Stimulated activated naive B cell treated with anti-CD40 and anti-IgM and Interleukin-4, amounts not matched to agents 10 μg/mL and 1 μg/mL and 100 μg/mL, for 72 hours (primary cell): Measurements from ENCODE around the gene TNFAIP8L3.
A peak's percentile ranks its signal among the peaks of the same experiment; 100 is the strongest.

Source experiments
- ATAC-seq, 2 donors: fragments of 150-1000 bp; cut with Tn5 transposase; replicated peaks; 2 replicates each; pipeline ENCODE4 v1.10.0; 2021; ENCODE audit warnings: moderate library complexity in 1 of 2
- DNase-seq: peaks from one replicate; pipeline ENCODE4 v3.0.0; 2021
- H3K27ac Mint-ChIP-seq: one replicate; pipeline ENCODE4 v1.8.0; 2022; ENCODE audit warnings: mild to moderate bottlenecking, mixed read lengths
- H3K27me3 Mint-ChIP-seq, 2 donors: one replicate each; pipeline ENCODE4 v1.8.0; 2022; ENCODE audit warnings: mixed read lengths in 2 of 2
- H3K36me3 Mint-ChIP-seq, 2 donors: one replicate each; pipeline ENCODE4 v1.8.0; 2022; ENCODE audit warnings: mixed read lengths in 2 of 2, mild to moderate bottlenecking in 1 of 2
- H3K4me1 Mint-ChIP-seq, 2 donors: one replicate each; pipeline ENCODE4 v1.8.0; 2022; ENCODE audit warnings: mixed read lengths in 2 of 2, mild to moderate bottlenecking in 1 of 2
- H3K4me3 Mint-ChIP-seq, 2 donors: one replicate each; pipeline ENCODE4 v1.8.0; 2022; ENCODE audit warnings: mild to moderate bottlenecking in 2 of 2, mixed read lengths in 2 of 2, moderate library complexity in 1 of 2
- H3K9me3 Mint-ChIP-seq, 2 donors: one replicate each; pipeline ENCODE4 v1.8.0; 2022; ENCODE audit warnings: mixed read lengths in 2 of 2, mild to moderate bottlenecking in 1 of 2

The TNFAIP8L3 gene

DNA sequence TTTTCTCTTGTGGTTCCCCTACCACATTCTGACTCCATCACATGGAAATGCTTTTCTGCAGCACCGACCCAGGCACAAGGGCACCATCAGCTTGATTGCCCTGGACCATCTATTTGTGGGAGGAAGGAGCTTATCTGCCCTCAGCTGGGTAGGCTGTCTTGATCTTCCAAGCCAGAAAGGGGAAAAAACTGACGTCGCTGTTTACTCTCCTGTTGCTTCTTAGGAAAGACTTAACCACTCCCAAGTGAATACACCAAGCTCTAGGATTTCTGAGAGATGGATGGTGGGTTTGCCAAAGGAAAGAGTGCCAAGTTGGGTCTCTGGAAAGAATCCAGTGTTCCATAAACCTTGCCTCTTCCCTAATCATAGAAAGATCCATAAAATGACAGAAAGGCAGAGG lies 4.0 kb downstream of the TNFAIP8L3 start:
- Mint-ChIP-seq H3K9me3 (no peaks in the 10 kb centered on the region), H3K27me3 (peaks cover 62 to 75% of the 10 kb centered on the region in 2 donors), H3K36me3 (no peaks in the 10 kb centered on the region), H3K27ac (no peak overlapping the region), H3K4me3 (no peak overlapping the region), H3K4me1 (peaks cover 6 to 17% of the 10 kb centered on the region in 2 donors)
- no peak for ATAC-seq
- DNase-seq: no peak

DNA sequence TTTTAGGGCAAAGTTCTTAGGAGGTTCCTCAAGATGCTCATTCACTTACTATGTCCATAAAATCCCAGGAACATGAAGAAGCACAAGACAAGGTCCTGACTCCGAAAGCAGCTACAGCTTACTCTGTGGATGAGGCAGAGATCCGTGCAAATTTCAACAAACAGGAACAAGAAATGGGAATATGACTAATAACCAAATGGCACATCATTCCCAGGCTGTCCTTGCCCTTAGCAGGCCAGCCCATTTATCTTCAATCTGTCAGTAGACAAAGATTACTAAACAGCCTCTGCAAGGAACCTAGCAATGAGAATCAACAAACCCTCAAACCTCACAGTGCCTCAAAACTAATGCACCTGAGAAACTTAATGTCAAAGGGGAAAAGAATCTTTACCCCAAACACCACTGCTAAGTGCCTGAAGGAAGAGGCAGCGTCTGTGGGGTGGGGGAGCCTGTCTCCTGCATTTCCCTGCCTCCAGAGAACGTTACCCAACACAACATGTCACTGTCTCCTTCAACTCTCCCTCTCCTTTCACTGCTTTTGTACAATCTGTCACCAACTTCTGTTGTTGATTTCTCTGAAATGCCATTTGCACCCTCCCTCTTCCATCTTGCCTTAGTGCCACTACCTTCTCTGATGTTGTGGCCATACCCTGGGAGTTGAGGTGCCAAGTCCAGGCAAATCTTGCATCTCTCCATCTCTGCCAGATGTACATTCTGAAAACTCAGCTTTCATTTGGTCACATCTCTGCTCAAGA lies 4.8 kb downstream of the TNFAIP8L3 start:
- no peak for ATAC-seq
- H3K4me1 Mint-ChIP-seq: peaks cover 4 to 13% of the 10 kb centered on the region in 2 donors
- H3K27me3 Mint-ChIP-seq: peaks cover 57 to 67% of the 10 kb centered on the region in 2 donors
- H3K9me3 Mint-ChIP-seq: no peaks in the 10 kb centered on the region
- no peak for DNase-seq
- no peaks in the 10 kb centered on the region for H3K36me3 Mint-ChIP-seq
- H3K4me3 Mint-ChIP-seq: no peak overlapping the region
- no peak overlapping the region for H3K27ac Mint-ChIP-seq

DNA sequence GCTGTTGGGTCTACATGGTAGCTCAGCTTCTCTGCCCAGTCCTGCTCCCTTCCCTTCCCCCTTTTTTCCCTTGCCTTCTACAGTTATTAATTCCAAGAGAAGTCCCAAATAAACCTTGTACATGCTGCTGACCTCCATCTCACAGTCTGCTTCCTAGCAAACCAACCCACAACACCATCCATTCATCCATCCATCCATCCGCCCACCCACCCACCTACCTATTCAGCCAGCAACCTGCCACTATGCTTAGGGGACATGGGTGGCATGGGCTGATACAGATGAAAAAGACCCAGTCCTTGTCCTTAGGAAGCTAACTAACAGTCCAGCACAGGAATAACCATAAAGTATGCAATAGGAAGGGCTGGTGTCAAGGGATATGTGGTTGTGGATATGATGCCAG lies 5.7 kb downstream of the TNFAIP8L3 start:
- Mint-ChIP-seq H3K36me3 (no peaks in the 10 kb centered on the region), H3K9me3 (no peaks in the 10 kb centered on the region), H3K27ac (no peak overlapping the region), H3K4me3 (no peak overlapping the region), H3K27me3 (peaks cover 54 to 62% of the 10 kb centered on the region in 2 donors), H3K4me1 (peaks cover 4 to 8% of the 10 kb centered on the region in 2 donors)
- DNase-seq (no peak), ATAC-seq (no peak)

DNA sequence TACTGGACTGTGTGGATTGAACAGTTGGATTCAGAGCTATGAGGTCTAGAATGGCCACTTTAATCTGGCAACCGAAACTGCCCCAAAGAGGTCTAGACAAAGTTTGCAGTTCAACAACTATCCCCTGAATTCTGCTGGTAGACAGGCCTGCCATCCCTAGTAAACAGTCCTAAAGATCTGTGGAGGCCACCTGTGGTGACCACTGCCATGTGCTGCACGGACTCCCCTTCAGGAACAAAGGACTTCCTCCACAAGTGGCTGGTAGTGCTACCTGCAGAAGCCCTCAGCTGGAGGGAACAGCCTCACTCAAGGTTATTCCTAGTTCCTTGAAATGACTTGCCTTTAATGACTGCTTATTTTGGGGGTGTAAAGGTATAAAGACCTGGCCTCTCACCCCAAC lies 6.1 kb downstream of the TNFAIP8L3 start:
- H3K9me3 Mint-ChIP-seq: no peaks in the 10 kb centered on the region
- H3K36me3 Mint-ChIP-seq: no peaks in the 10 kb centered on the region
- ATAC-seq (no peak), DNase-seq (no peak)
- H3K27ac Mint-ChIP-seq: no peak overlapping the region
- H3K27me3 Mint-ChIP-seq: peaks cover 53 to 57% of the 10 kb centered on the region in 2 donors
- H3K4me1 Mint-ChIP-seq: peaks cover 4% of the 10 kb centered on the region in 2 donors
- H3K4me3 Mint-ChIP-seq: no peak overlapping the region

DNA sequence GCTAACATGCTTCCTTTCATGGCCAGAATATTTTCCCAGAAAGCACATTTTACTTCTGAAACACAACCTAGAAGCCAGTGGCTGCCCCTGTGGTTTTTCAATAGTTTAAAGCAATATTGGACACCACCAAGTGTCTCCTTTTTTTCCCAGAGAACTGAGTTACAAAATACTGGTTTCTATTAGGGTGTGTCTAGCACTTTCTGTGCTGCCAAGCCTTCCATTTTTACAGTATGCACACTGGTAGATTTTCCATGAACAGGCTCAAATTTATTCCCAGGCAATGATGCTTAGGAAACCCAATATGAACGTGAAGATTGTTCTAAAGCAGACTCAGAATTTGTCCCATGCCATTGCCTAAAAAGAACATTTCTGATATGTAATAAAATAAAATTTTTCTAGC lies 7.2 kb downstream of the TNFAIP8L3 start:
- DNase-seq: no peak
- no peaks in the 10 kb centered on the region for H3K4me1 Mint-ChIP-seq
- ATAC-seq: no peak
- no peaks in the 10 kb centered on the region for H3K9me3 Mint-ChIP-seq
- H3K4me3 Mint-ChIP-seq: no peak overlapping the region
- peaks cover 46 to 47% of the 10 kb centered on the region in 2 donors for H3K27me3 Mint-ChIP-seq
- no peak overlapping the region for H3K27ac Mint-ChIP-seq
- no peaks in the 10 kb centered on the region for H3K36me3 Mint-ChIP-seq

DNA sequence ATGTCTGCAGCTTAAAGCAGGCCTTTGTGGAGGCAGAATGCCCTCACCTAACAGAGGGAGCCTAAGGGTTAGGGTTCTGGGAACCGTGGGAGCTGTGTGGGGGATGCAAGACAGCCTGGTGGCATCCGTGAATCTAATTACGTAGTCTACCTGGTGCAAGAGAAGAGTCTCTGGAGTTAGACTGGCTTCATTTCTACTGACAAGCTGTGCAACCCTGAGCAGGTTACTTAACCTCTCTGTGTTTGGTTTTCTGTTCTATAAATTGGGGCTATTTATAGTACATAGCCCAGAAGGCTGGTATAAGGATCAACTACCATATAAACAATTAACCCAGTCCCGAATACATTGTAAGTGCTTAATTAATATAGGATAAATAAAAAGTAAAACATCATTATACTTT lies 8.3 kb downstream of the TNFAIP8L3 start:
- H3K27ac Mint-ChIP-seq: no peak overlapping the region
- H3K4me3 Mint-ChIP-seq: no peak overlapping the region
- H3K36me3 Mint-ChIP-seq: no peaks in the 10 kb centered on the region
- DNase-seq: no peak
- no peaks in the 10 kb centered on the region for H3K9me3 Mint-ChIP-seq
- H3K4me1 Mint-ChIP-seq: no peaks in the 10 kb centered on the region
- peaks cover 36% of the 10 kb centered on the region in 2 donors for H3K27me3 Mint-ChIP-seq
- ATAC-seq: no peak

DNA sequence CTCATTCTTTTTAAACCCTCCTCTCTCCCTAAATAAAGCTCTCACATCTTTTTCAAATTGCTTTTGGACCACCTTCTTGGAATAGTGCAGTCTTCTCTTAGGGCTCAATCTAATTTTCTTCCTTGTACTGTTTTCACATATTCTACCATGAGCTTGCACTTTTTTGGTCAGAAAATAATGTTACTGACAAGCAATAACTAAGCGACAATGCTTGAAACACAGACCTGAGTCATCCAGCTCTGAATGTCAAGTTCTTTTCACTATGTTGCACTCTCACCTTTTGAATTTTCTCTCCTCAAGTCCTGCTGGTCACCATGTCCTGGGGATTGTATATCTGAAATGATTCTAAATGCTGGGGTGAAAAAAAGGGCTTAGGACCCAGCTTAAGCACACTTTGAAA lies 8.9 kb downstream of the TNFAIP8L3 start:
- DNase-seq (no peak), ATAC-seq (no peak)
- Mint-ChIP-seq H3K4me1 (no peaks in the 10 kb centered on the region), H3K27ac (no peak overlapping the region), H3K9me3 (no peaks in the 10 kb centered on the region), H3K36me3 (no peaks in the 10 kb centered on the region), H3K27me3 (peaks cover 29% of the 10 kb centered on the region in 2 donors), H3K4me3 (no peak overlapping the region)

DNA sequence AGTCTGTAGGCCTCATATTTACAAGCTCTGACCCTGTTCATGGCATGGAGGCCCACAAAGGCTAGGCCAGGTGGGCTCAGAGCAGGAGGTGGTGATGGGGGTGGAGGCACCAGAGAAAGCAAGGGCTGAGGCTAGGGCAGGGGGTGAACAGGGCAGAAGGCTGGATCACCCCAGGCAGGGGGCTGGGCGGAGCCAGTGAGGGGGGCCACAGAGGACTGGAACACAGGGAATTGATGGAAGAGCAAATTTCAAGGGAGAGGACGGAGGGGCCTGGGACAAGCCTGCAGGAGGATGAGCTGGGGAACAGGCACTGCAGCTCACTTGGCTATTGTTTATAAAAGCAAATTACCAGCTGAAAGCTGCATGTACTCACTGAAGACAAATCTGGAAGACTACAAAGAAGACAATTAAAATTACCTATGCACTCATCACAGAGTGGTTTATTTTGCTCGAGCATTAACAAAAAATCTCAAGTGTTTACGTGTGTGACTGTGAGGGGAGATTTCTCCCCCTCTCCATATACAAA lies 11.0 kb downstream of the TNFAIP8L3 start:
- ATAC-seq (no peak), DNase-seq (no peak)
- Mint-ChIP-seq H3K4me1 (peaks cover 5 to 6% of the 10 kb centered on the region in 2 donors), H3K4me3 (no peak overlapping the region), H3K27me3 (peaks cover 12 to 17% of the 10 kb centered on the region in 2 donors), H3K27ac (no peak overlapping the region), H3K9me3 (no peaks in the 10 kb centered on the region), H3K36me3 (no peaks in the 10 kb centered on the region)

DNA sequence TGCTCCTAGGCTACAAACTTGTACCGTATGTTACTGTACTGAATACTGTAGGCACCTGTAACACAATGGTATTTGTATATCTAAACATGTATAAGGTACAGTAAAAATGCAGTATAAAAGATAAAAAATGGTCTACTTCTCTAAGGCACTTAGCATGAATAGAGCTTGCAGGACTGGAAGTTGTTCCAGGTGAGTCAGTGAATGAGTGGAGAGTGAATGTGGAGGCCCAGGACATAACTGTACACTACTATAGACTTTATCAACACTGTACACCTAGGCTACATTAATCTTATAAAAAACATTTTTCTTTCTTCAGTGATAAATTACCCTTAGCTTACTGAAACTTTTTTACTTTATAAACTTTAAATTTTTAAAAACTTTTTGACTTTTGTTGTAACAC lies 12.5 kb downstream of the TNFAIP8L3 start:
- H3K4me3 Mint-ChIP-seq: no peak overlapping the region
- no peaks in the 10 kb centered on the region for H3K9me3 Mint-ChIP-seq
- no peak for DNase-seq
- H3K27ac Mint-ChIP-seq: no peak overlapping the region
- H3K36me3 Mint-ChIP-seq: peaks cover 0 to 2% of the 10 kb centered on the region in 2 donors
- peaks cover 12 to 19% of the 10 kb centered on the region in 2 donors for H3K4me1 Mint-ChIP-seq
- H3K27me3 Mint-ChIP-seq: peaks cover 13 to 17% of the 10 kb centered on the region in 2 donors
- ATAC-seq: no peak

DNA sequence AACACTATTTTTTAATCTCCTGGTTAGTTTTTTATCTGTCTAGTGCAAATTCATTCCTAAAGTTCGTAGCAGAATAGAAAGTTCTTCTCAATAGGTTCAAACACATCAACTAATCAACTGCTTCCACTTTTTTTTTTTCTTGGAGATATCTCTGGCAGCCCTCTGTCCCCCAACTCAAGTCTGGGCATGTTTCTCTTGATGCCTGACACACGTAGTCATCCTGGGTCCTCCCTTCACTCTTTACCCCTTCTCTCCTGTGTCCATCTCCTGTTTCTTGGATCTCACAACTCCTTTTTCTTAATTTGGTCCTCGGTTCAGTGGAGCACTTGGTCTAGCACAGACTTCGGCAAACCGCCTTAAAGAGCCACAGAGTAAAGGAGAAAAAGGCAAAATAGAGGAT lies 14.4 kb downstream of the TNFAIP8L3 start:
- DNase-seq: no peak
- H3K36me3 Mint-ChIP-seq: peaks cover 4 to 5% of the 10 kb centered on the region in 2 donors
- peaks cover 15 to 16% of the 10 kb centered on the region in 2 donors for H3K27me3 Mint-ChIP-seq
- peaks cover 20 to 26% of the 10 kb centered on the region in 2 donors for H3K4me1 Mint-ChIP-seq
- peaks cover 0 to 3% of the 10 kb centered on the region in 2 donors for H3K9me3 Mint-ChIP-seq
- no peak for ATAC-seq
- no peak overlapping the region for H3K4me3 Mint-ChIP-seq
- no peak overlapping the region for H3K27ac Mint-ChIP-seq

DNA sequence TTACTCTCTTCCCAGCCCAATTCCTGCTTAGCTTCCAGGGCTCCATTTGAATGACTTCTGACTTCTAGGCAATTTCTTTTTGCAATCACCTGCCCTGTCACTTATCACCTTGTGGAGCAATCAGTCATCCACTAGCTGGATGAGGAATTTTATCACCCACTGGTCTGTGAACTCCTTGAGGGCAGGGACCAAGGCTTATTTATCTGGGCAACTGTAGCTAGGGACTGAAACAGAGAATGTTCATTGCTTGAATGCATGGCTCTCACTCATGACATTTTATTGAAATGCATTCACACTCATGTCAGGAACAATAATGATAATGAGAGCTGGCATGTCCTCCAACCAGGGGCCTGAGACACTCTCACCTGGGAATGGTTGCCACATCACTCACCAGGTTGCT lies 15.5 kb downstream of the TNFAIP8L3 start:
- Mint-ChIP-seq H3K36me3 (peaks cover 4 to 5% of the 10 kb centered on the region in 2 donors), H3K4me1 (peaks cover 20 to 26% of the 10 kb centered on the region in 2 donors), H3K9me3 (peaks cover 0 to 3% of the 10 kb centered on the region in 2 donors), H3K4me3 (peak overlapping the region in 1 of 2 donors; percentile 10), H3K27me3 (peaks cover 15 to 16% of the 10 kb centered on the region in 2 donors), H3K27ac (peak overlapping the region; percentile 75)
- ATAC-seq: no peak
- DNase-seq: no peak

DNA sequence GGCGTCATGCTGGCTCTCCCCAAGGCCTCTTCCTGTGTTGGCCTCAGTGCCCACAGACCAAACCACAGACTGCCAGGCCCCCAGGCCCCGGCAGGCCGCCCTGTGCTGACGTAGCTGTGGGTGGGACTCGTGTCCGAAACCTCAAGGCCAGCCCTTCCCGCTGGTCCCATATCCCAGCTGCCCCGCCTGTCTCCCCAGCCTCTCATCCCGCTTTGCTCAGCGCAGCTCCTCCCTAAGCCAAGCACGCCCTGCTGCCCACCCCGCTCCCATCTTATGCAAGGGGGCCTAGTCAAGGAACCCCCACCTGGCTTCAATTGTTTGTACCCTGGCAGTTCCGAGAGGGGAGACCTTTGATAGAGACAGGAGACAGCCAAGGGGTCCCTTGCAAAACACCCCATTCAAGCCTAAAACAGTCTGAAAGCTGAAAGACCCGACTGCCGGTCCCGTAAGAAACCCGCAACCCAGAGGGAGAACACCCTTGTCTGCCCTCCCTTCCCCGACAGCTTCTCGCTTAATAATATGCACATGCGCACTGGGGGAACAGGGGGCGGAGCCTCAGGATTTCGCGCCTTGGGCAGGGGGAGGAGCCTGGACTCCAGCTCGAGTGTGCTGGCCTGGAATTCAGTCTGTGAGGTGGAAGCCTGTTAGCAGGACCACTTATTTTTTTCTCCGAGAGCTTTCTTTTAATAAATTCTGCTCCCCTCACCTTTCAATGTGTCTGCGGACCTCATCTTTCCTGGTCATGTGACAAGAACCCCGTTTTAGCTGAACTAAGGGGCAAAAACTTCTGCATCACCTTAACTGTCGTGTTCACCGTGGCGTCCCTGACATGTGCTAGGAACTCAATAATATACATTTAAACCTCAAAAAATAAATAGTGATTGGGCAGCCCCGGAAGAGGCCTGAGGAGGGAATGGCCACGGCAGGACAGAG lies 17.2 kb downstream of the TNFAIP8L3 start:
- Mint-ChIP-seq H3K9me3 (peaks cover 0 to 3% of the 10 kb centered on the region in 2 donors), H3K4me3 (peak overlapping the region; percentile 40 to 81), H3K36me3 (peaks cover 4 to 5% of the 10 kb centered on the region in 2 donors), H3K27ac (peak overlapping the region; percentile 85), H3K4me1 (peaks cover 20 to 26% of the 10 kb centered on the region in 2 donors), H3K27me3 (peaks cover 9 to 16% of the 10 kb centered on the region in 2 donors)
- DNase-seq (peak; percentile 73), ATAC-seq (peak; percentile 73 to 87)

DNA sequence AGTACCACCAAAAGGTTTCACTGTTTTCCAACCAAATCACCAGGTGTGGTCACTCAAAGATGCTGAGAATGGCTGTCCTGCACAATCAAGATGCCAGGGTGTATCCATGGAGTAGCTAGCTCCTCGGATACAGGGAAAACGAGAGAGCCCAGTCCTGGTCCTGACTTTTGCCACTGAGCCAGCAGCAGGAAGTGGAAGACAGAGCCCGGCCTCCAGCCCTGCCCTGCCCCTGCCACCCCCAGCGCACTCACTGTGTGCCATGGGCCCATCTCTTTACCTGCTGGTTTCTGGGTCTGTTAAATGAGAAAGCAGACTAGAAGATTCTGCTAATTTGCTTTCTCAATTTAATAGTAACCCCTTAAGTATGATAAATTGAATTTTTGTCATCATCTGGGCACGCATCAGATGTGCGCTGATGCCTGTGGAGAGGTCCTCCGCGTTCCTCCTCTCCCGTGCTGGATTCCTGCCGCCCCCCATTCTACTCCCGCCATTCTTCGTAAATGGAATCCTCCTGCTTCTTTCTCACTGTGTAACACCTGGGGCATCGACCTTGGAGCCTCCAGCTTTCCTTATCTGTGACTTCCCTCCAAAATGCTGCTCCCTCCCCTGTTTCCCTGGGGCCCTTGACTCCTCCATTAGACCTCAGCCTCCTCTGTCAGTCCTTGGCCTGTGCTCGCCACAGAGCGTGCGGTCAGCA lies 18.0 kb downstream of the TNFAIP8L3 start:
- peak in 1 of 2 donors; percentile 30 for ATAC-seq
- Mint-ChIP-seq H3K4me3 (peak overlapping the region; percentile 40 to 81), H3K27me3 (peaks cover 9 to 16% of the 10 kb centered on the region in 2 donors)

More for the DNA sequence above, 18.0 kb downstream of the TNFAIP8L3 start:
- peaks cover 0 to 3% of the 10 kb centered on the region in 2 donors for H3K9me3 Mint-ChIP-seq
- peaks cover 4 to 5% of the 10 kb centered on the region in 2 donors for H3K36me3 Mint-ChIP-seq
- no peak for DNase-seq
- peak overlapping the region; percentile 85 for H3K27ac Mint-ChIP-seq
- H3K4me1 Mint-ChIP-seq: peaks cover 20 to 26% of the 10 kb centered on the region in 2 donors
